GM12878 (cell line): ENCODE results near the gene RBMS3. TPM values are rescaled to one million over a fixed set of nuclear protein-coding genes. Genes with fewer than 3 reads are reported as not detected.

Source experiments
- ATAC-seq: fragments of 200-7000 bp; cut with Tn5 transposase; 3 replicates; pipeline ENCODE4 v1.9.1; 2020; ENCODE audit warnings: mild to moderate bottlenecking, moderate library complexity
- BruUV-seq: library from RNA; stranded (reverse); fragments of 400-500 nt; replicated peaks from 2 replicates; lab custom pipeline; 2021; lab: Mats Ljungman, UMichigan
- CTCF ChIA-PET: fragments of 300-600 bp; sonication (Branson Sonifier 250); formaldehyde crosslinking; extraction: SDS; loops from one replicate; lab custom pipeline; 2021; ENCODE audit warnings: inconsistent platforms; lab: Yijun Ruan, JAX
- POLR2A ChIA-PET: fragments of 350-600 bp; formaldehyde crosslinking; extraction: SDS; loops from one replicate; lab custom pipeline; 2021; ENCODE audit warnings: inconsistent platforms; lab: Charles Lee
- RAD21 ChIA-PET: fragments of 300-600 bp; sonication (Branson Sonifier 250); formaldehyde crosslinking; loops from one replicate; lab custom pipeline; 2023; ENCODE audit warnings: antibody characterized with exemption; ENCODE audit not compliant: unreplicated experiment; lab: Charles Lee
- SMC1A ChIA-PET: fragments of 300-600 bp; sonication (Branson Sonifier 250); formaldehyde crosslinking; loops from one replicate; lab custom pipeline; 2023; ENCODE audit not compliant: unreplicated experiment, uncharacterized antibody; lab: Charles Lee
- DNase-seq: peaks from one replicate; pipeline ENCODE4 v3.0.0-alpha.2; 2011; ENCODE audit warnings: low read depth, low spot score
- FAIRE-seq: peaks from 3 replicates; lab custom pipeline; 2011; peaks lifted over from hg19 to GRCh38; lab: Jason Lieb, UNC
- H2AFZ ChIP-seq: 2 replicates; pipeline ENCODE4 v1.6.0; 2011; ENCODE audit warnings: low read depth, low read length, control low read depth; ENCODE audit not compliant: control insufficient read depth
- H3K27ac ChIP-seq: 2 replicates; pipeline ENCODE4 v1.5.1; 2011; ENCODE audit warnings: control low read depth; ENCODE audit not compliant: control insufficient read depth, insufficient read depth
- H3K27me3 ChIP-seq, 2 experiments: replicated peaks in 1 of 2; 2 replicates each; pipeline versions ENCODE4 v1.6.0 to v1.6.1; 2011; ENCODE audit warnings: low read length in 1 of 2; ENCODE audit not compliant: control insufficient read depth in 2 of 2, insufficient read depth in 2 of 2
- H3K36me3 ChIP-seq, 2 experiments: 2 replicates each; pipeline ENCODE4 v1.5.1; 2011; ENCODE audit warnings: low read length in 1 of 2; ENCODE audit not compliant: control insufficient read depth in 2 of 2, insufficient read depth in 2 of 2
- H3K4me1 ChIP-seq: 2 replicates; pipeline ENCODE4 v1.6.1; 2011; ENCODE audit warnings: mild to moderate bottlenecking, low read length, moderate library complexity, mixed read lengths; ENCODE audit not compliant: control insufficient read depth, insufficient read depth
- H3K4me2 ChIP-seq: 2 replicates; pipeline ENCODE4 v1.6.0; 2011; ENCODE audit warnings: control low read depth; ENCODE audit not compliant: control insufficient read depth, insufficient read depth
- H3K4me3 ChIP-seq: fragments of 200-600 bp; sonication (generic); 2 replicates; pipeline ENCODE4 v1.5.1; 2016
- H3K79me2 ChIP-seq: 2 replicates; pipeline ENCODE4 v1.6.0; 2011; ENCODE audit warnings: low read length; ENCODE audit not compliant: control insufficient read depth, insufficient read depth
- H3K9ac ChIP-seq: 2 replicates; pipeline ENCODE4 v1.8.0; 2011; ENCODE audit warnings: low read length, control low read depth, mixed read lengths; ENCODE audit not compliant: control insufficient read depth, insufficient read depth
- H3K9me3 ChIP-seq: replicated peaks from 3 replicates; pipeline ENCODE4 v1.5.1; 2011; ENCODE audit warnings: mild to moderate bottlenecking, low read length; ENCODE audit not compliant: control insufficient read depth, insufficient read depth
- H4K20me1 ChIP-seq: 2 replicates; pipeline ENCODE4 v1.6.0; 2011; ENCODE audit not compliant: control insufficient read depth, insufficient read depth
- CHD4 ChIP-seq: fragments of 200-600 bp; sonication (generic); IDR thresholded peaks from 2 replicates; pipeline ENCODE4 v1.6.1; 2016; ENCODE audit warnings: mild to moderate bottlenecking
- ELK1 ChIP-seq: IDR thresholded peaks from 2 replicates; pipeline ENCODE4 v1.6.1; 2012; ENCODE audit warnings: low read depth, low read length, improper control_type of control experiment
- FOXM1 ChIP-seq: IDR thresholded peaks from 2 replicates; pipeline ENCODE4 v1.6.1; 2012; ENCODE audit warnings: low read depth, mild to moderate bottlenecking, inconsistent platforms, low read length, moderate library complexity
- HDGF ChIP-seq: fragments of 450-650 bp; IDR thresholded peaks from 2 replicates; pipeline ENCODE4 v1.6.1; 2016; ENCODE audit warnings: antibody characterized with exemption
- HSF1 ChIP-seq: fragments of 150-350 bp; IDR thresholded peaks from 2 replicates; pipeline ENCODE4 v1.6.1; 2014; ENCODE audit warnings: mild to moderate bottlenecking, low read depth, low read length
- LARP7 ChIP-seq: fragments of 450-650 bp; IDR thresholded peaks from 2 replicates; pipeline ENCODE4 v1.6.1; 2017; ENCODE audit warnings: mild to moderate bottlenecking
- MLLT1 ChIP-seq: fragments of 450-650 bp; IDR thresholded peaks from 2 replicates; pipeline ENCODE4 v1.6.1; 2016; ENCODE audit warnings: mild to moderate bottlenecking
- PKNOX1 ChIP-seq: fragments of 450-650 bp; IDR thresholded peaks from 2 replicates; pipeline ENCODE4 v1.6.1; 2016; ENCODE audit warnings: mild to moderate bottlenecking
- TCF7 ChIP-seq: IDR thresholded peaks from 2 replicates; pipeline ENCODE4 v1.6.1; 2014; ENCODE audit warnings: antibody characterized with exemption, borderline replicate concordance
- ZNF207 ChIP-seq: fragments of 450-650 bp; IDR thresholded peaks from 2 replicates; pipeline ENCODE4 v1.6.1; 2014; ENCODE audit warnings: antibody characterized with exemption, mild to moderate bottlenecking, borderline replicate concordance
- ZSCAN29 ChIP-seq: fragments of 450-650 bp; IDR thresholded peaks from 2 replicates; pipeline ENCODE4 v1.6.1; 2017; ENCODE audit warnings: mild to moderate bottlenecking, moderate library complexity
- WGBS: methylation state at CpG from one replicate; pipeline ENCODE4 v1.1.6; 2016; ENCODE audit warnings: low lambda C conversion rate; ENCODE audit not compliant: insufficient replicate concordance, insufficient coverage; ENCODE audit errors: missing lambda C conversion rate; 5-methylcytosine and 5-hydroxymethylcytosine counted together
- in situ Hi-C: fragments of 300-500 bp; cut with MboI; formaldehyde crosslinking; loops from 9 replicates; pipeline ENCODE4 v1.14.3; 2018; ENCODE audit warnings: mixed read lengths
- intact Hi-C: fragments of 100-400 bp; cut with micrococcal nuclease; formaldehyde crosslinking; loops from one replicate; pipeline ENCODE4 v1.14.2; 2022; ENCODE audit not compliant: unreplicated experiment
- polyA plus RNA-seq, 11 experiments: library from polyadenylated mRNA; depleted of rRNA in 4 of 11; unstranded in 6 of 11; stranded (reverse) in 5 of 11; fragments of >200 nt; fragmentation: Nextera tagmentation in 4 of 11; fragmentation: Illumina TruSeq in 1 of 11; extraction: Ambion mirVana in 4 of 11; extraction: Trizol in 1 of 11; gene quantifications; 1 replicate in 1 of 11; 2 replicates in 10 of 11; pipeline versions ENCODE4 v1.2.1 to v1.2.3, GENCODE V29; 2011 to 2016; ENCODE audit warnings: inconsistent platforms in 2 of 11, missing spikeins in 2 of 11, low read depth in 1 of 11
- total RNA-seq, 4 experiments: library from RNA; depleted of rRNA in 3 of 4; stranded (reverse); fragments of >200 nt in 3 of 4; fragmentation: Illumina TruSeq in 1 of 4; extraction: Trizol in 1 of 4; gene quantifications; 2 replicates each; pipeline versions ENCODE4 v1.2.1 to v1.2.3, GENCODE V29; 2013 to 2021

Gene RBMS3
- total and polyA plus RNA-seq, 10 of the 15 experiments (the other 5 are each of a cell fraction or from before 2014, with no cell fraction given) = 0.79 to 4.7 (median 3.1) TPM

GRCh38 chr3:29926378-29926777 lies 645.5 kb downstream of the RBMS3 start:
- Histone ChIP-seq H2AFZ (no peak overlapping the region), H3K9me3 (no peaks in the 10 kb centered on the region), H3K9ac (no peak overlapping the region), H4K20me1 (no peaks in the 10 kb centered on the region), H3K27ac (no peak overlapping the region), H3K4me3 (no peak overlapping the region), H3K27me3 (no peaks in the 10 kb centered on the region), H3K4me1 (no peaks in the 10 kb centered on the region), H3K36me3 (no peaks in the 10 kb centered on the region), H3K4me2 (no peak overlapping the region), H3K79me2 (no peaks in the 10 kb centered on the region)
- BruUV-seq = no TSS peak
- TF ChIP-seq LARP7 (no peak), CHD4 (no peak), ZSCAN29 (no peak), TCF7 (no peak), FOXM1 (no peak), PKNOX1 (no peak), MLLT1 (no peak), ZNF207 (no peak), ELK1 (no peak), HDGF (no peak), HSF1 (no peak)
- intact Hi-C loops (no loop called here), in situ Hi-C loops (no loop called here)
- DNase-seq (no peak), ATAC-seq (no peak), FAIRE-seq (no peak)
- CTCF ChIA-PET = no interaction called here
- RAD21 ChIA-PET = no interaction called here
- WGBS = 2% methylated on average over 2 of the region's 2 CpGs
- POLR2A ChIA-PET = no interaction called here
- SMC1A ChIA-PET = interaction anchor here (1.2 to 1.6 kb wide), 3 partner anchors 8 to 12 kb away, joined by 3 to 5 read pairs (median 4); no protein-coding TSS in a partner anchor
